HG02759 (cell line): ENCODE measurements around the gene CRTAC1.

Source experiments
- ATAC-seq: cut with Tn5 transposase; IDR thresholded peaks from one replicate; pipeline ENCODE4 v1.9.1; 2021; ENCODE audit warnings: mild to moderate bottlenecking, moderate library complexity; ENCODE audit not compliant: unreplicated experiment

The CRTAC1 gene

DNA sequence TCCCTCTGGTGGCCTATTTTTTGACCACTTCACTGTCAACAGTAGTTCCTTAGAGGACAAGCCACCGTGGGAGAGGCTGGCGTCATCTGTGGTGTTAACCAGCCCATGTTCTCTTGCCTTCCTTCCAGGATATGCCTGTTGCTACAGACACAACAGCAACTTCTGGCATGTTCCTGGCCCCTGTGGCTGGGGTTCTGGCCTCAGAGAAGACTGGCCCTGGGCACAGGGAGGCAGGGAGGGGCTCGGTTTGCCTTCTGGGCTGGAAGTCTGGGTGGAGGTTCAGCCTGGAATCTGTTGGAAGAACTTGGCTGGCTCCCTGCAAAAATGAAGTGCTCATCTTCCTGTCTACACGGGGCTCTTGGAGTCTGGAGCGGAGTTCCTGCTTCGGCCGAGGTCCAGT, 155.0 kb downstream of the CRTAC1 start:
- no peak for ATAC-seq

DNA sequence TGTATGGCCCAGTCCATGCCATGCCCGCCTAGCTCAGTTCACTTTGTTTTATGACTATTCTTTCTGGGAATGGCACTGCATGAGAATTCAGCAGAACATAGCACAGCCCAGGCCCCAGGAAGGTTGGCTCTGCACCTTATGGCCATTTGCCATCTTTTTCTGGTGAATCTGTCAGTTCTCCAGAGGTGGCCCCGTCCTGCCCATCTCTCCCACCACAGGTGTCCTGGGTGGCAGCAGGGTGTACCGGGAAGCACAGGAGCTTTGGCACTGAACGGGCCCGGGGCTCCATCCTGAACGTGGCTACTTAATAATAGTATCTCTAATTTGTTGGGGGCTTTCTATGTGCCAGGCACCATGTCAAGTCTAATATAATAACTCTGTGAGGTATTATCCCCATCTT, 156.1 kb downstream of the CRTAC1 start:
- ATAC-seq = no peak

DNA sequence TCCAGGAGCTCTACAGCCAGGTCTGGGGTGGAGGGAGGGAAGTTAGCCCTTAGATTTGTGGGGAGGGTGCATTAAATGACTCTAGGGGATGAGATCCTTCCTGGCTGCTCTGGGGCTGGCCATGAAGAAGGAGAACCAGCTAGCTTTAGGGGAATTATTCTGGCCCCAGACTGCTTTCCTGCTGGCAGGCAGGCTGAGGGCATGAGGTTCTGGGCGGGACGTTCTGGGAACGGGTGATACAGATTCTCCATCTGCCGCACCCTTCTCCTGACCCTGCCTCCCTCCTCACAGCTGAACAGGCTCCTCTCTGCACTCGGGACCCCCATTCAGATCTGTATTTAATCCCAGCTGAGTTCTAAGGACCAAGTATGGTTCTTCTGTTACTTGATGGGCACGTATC, 156.9 kb downstream of the CRTAC1 start:
- ATAC-seq = no peak

DNA sequence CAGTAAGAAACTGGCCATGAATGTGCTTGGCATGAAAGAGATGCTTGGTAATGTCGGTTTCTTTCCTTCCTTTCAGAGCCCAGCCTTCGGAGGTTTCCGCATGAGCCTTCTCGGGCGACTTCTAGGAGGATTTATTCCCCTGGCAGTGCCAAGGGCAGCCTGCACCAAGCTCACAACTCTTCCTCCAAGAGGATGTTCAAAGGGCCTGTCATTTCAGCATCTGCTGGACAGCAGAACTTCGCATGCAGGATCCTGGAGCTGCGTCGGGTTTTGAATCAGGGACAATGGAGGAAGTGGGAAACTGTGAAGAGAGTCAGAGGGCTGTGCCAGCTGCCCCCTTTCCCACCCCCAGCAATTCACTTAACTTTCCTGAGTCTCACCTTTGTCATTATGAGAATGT, 159.4 kb downstream of the CRTAC1 start:
- no peak for ATAC-seq

DNA sequence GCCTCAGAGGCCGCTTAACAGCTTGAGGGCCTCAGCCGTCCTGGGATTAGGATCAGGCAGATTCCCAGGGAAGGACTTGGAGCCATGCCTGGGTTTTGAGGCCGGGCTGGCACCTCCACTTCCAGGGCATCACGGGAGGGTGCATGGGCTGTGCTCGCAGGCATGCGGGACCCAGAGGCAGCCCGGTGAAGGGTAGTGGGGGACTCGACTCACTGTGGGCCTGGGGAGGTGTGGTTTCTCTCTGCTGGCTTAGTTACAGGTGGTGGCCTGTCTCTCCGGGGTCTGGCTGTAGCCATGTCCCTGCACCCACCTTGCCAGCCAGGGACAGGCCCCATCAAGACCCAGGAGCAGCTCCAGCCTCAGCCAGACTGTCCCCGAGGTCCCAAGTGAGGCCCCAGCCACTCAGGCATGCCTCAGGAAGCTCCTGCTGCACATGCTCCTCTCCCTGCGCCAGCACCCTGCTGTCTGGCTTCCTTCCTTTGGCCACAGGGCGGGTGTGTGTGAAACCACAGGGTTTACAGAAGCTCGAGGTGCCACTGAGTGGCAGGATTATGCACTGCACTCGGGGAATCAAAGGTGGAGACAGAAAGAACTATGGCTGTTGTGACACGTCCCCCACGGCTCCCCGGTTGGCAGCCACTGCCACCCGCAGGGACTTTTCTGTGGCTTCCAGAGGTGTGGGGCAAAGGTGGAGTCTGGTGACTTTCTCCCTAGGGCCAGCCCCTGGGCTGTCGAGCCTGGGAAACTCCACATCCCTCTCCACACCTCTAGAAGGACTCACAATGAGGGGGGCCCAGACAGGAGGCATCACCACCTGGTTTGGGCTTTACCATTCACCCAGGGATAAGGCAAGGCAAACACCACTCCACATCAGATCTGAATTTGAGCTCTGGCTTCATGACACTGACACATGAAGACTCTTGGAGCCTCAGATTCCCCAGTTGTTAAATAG, 161.1 kb downstream of the CRTAC1 start:
- ATAC-seq = peak; percentile 96

DNA sequence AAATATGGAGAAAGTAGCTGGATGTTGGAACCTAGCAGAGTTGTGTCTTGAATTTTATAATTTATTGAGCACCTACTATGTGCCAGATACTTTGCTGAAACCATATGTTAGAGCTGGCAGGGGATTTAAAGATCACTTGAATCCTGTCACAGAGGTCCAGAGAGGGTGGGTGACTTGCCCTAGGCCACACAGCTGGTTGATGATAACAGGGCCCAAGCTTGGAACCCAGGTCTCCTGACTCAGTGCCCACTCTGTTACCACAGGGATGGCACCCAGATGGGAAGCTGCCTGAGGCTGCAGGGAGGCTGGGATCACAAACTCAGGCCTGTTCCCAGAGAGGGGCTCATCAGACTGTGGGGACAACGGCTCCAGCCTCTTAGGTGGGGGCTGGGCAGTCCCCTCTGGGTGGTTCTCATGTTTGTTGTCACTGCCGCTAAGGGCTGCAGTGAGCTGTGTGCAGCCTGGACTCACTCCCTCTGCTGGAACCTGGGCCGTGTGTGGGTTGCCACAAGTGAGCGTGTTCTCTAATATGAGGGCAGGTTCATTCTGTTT, 162.2 kb downstream of the CRTAC1 start:
- ATAC-seq = no peak

DNA sequence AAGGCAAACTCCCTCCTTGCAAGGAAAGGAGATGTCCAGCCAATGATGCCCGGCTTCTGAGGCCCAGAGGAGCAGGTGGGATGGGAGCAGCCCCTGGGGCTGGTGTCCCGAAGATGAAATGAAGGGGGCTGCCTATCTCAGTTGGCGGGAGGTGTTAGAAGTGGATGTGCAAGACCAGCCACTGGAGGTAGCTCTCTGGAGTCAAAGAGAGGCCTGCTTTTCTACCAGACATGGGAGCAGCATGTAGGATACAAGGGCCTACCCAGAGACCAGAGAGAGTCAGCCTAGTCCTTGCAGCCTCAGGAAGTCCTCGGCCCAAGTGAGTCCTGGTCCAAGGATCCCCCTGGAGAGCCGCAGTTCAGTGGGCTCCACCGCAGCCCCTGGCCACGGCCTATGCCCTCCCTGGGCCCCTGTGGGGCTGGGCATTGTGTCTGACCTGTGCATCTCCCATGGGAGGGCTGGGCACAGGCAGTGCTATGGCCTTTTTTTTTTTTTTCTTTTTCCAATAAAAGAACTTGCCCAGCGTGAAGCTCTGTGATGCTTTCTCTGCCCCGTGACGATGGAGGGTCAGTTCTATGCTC, 163.1 kb downstream of the CRTAC1 start:
- no peak for ATAC-seq

DNA sequence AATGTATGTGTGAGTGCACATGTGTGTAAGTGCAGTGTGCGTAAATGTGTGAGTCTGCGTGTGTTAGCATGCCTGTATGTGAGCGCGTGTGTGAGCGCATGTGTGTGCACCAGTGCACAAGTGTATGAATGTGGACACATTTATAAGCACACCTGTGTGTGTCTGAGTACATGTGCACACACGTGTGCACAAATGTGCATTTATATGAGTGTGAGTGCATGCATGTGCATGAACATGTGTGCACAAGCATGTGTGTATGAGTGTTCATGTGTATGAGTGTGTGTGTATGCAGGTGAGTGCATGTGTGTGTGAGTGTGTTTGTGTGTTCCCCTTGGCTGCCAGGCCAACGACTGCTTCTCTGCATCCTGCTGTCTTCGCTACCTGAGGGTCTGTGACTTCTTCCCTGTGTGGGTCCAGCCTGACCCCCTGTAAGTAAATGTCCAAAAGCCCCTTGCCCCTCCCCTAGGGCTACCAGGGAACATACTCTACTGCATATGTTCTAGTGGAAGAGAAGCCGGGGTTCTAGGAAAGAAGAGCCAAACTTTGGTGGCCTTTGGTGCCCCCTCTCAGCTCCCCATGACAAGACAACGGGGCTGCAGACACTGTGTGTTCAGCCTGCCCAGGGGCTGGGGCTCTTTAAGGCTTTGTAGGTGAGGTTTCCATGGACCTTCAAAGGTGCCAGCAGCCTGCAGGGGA, 163.7 kb downstream of the CRTAC1 start:
- ATAC-seq = no peak

DNA sequence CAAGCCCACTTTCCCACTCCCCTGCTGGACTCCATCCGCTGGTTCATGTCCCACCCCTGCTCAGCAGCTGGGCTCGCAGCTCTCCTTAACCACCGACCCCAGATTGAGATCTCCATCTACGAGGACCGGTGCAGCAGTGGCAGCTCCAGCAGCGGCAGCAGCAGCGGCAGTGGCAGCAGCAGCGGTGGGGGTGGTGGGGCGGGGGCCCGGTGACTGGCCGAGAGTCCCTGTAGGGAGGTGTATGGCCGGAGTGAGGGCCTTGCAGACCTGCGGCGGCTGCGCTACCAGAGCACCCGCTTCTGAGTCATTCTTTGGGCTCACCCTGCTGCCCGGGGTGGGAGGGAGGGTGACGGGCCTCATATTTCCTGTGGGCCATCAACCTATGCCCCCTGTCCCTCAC, 164.9 kb downstream of the CRTAC1 start:
- ATAC-seq = no peak

DNA sequence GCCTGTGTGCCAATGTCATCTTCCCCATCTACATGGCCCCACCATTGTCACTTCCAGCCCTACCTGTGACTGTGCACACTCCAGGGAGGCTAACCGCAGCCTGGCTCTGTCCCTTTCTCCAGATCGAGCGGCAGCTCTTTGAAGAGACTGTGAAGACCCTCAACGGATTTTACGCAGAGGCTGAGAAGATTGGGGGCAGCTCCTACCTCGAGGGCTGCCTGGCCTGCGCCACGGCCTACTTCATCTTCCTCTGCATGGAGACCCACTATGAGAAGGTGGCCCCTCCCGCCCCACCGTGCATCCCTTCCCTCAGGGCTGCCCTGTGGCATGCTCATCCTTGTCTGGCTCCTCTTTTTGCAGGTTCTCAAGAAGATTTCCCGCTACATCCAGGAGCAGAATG, 166.6 kb downstream of the CRTAC1 start:
- ATAC-seq = no peak

DNA sequence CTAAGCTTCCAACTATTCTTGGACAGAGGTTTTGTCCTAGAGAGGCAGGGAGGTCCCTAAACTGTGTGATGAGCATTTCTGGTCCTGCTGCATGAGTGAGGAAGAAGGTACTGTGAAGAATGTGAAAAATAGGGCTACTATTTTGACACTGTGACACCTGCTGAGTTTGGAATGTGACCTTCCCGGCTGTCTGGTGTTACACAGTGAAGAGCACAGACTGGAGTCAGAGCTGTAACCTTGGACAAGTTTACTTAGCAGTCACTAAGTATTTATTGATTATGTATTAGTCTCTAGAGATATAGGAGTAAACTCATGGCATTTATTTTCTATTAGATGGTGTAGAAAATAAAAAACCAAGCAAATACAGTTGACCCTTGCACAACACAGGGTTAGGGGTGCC, 168.5 kb downstream of the CRTAC1 start:
- ATAC-seq = no peak

DNA sequence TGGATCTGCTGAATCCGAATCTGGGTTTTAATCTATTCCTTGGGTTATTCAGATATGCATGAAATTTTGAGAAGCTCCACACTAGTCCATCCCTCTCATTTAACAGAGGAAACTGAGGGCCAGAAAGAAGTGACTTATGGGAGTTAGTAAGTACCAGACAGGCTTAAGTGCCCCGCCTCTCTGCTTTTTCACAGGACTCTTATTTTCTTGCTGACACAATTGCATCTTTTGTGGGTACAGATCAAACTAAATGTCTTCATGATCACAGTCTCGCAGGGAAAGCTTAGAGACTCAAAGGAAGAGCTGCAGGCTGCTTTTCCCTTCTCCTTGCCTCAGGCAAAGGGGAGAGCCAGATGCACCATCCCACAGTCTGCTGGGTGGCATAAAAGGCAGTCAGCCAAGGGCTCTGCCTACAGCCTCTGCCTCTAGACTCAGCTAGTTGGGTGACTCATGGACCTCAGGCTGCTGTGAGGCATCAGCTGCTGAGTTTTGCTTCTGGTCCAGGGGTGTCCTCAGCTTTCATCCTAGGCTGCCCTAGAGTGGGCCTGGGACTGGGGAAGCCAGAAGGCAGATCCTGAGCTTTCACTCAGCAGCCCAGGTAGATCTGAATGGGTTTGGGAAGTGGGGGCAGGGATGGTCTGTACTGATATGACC, 169.2 kb downstream of the CRTAC1 start:
- no peak for ATAC-seq

DNA sequence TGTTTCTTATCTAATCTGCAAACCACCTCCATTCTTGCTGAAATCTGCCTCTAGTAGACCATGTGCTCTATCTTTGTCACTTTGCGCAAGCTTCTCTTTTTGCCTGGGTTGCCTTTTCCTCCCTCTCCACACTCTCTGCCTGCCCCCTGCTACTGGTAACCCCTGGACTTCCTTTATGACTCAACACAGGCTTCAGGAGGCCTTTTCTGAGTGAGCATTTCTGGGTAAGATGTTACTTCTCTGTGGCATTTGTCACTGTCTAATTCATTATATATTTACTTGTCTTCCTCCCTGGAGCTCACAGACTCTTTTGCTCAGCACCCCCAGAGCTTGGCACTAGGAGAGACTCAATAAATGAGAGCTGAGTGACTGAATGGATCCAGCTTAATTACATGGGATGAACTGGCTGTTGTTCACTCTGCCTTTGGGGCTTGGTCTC, 172.4 kb downstream of the CRTAC1 start:
- ATAC-seq = no peak

DNA sequence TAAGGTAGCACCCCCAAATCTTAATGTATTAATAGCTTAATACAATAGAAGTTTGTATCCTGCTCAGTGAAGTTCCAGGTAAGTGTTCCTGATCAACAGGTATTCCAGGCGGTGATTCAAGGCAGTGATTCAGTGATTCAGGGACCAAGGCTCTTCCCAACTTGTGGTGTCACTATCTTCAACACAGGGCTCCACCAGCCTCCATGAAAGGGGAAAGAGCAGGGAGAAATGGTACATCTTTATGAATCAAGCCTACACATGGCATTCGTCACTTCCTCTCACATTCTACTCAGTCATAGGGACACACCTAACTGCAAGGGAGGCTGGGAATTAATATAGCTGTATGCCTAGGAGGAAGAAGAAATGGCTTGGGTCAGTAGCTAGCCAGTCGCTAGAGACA, 175.7 kb downstream of the CRTAC1 start:
- ATAC-seq = no peak

DNA sequence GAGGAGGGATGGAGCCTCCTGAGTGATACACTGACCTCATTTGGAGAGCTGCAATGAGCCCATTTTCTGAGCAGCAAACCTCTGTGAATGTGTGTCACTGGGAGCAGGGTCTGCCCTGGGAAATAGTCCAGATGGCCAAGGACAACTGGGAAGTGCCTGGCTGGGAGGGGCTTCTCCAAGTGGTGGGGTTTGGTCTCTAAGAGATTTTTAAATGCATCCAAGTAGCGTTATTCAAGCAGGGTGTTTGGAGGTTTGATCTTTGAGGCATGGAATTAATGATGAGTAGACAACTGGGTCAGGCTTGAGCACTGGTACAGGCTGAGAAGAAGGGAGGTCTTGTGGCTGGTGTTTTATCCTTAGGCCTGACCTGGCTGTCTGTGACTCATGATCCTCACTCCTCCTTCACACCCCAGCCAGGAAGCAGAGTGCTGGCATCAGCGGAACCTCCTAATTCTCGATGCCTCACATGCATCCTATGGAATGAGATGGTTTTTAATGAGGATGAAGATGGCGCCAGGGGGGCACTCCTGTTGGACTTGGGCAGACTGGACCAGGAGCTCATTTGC, 177.5 kb downstream of the CRTAC1 start:
- ATAC-seq = no peak

DNA sequence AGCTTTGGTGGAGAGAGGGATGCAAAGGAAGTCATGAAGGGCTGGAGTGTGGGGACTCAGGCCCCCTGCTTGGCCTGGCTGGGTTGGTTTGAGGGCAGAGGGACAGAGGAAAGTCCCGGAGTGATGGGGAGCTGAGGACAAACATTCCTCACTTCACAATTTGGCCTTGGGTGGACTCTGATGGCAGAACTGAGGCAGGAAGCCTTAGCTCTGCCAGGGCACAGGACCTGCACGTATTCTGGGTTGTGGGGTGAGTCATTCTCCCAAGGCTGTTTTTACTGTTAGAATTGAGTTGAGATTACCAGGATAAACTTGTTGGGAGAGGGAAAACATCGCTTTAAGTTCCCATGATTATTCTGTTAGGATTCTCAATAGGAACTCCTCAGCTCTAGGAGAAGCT, 178.1 kb downstream of the CRTAC1 start:
- no peak for ATAC-seq

DNA sequence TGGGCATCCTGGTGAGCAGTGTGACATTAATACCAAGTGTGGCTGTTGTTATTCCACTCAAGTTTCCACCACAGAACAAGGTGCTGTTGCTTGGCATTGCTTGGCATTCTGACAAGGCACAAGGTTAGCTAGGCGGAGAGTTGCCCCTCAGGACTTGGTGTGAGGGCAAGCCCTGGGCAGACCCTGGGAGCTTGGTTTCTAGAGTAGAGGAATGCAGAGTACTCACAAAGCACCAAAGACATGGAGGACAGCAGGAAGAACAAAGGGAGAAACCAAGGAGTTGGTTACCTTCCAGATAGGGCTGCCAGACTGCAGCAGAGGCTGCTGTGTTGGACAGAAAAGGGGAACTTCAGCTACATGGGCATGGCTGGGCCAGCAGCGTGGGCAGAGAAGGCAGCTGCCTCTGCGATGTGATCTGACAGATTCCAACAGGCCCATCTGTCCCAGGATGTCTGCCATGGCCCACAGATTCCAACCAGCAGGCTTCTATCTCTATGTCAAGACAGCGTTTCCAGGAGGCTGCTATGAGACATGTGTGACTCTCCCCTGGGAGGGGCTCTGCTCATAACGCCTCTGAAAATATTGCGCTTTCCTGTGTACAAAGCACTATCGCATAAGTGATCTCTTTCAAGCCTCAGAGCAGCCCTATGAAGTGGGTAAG, 178.9 kb downstream of the CRTAC1 start:
- no peak for ATAC-seq

DNA sequence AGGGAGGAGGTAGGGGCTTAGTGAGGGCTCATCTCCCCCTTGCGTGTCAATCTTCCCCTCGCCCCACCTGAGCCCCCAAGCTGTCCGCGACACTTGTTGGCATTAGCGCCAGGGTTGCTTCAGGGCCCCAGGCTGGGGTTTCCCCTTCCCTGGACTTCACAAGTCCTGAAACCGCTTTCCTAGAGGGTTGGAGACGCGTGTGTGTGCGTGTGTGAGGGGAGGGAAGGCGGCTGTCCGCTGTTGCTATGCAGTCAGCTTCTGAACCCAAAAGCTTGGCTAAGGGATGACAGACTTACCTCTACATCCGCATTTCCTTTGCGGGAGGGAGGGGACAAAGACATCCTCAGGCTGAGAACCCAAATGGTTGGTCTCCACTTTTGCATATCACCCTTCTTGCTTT, 180.0 kb downstream of the CRTAC1 start:
- no peak for ATAC-seq

DNA sequence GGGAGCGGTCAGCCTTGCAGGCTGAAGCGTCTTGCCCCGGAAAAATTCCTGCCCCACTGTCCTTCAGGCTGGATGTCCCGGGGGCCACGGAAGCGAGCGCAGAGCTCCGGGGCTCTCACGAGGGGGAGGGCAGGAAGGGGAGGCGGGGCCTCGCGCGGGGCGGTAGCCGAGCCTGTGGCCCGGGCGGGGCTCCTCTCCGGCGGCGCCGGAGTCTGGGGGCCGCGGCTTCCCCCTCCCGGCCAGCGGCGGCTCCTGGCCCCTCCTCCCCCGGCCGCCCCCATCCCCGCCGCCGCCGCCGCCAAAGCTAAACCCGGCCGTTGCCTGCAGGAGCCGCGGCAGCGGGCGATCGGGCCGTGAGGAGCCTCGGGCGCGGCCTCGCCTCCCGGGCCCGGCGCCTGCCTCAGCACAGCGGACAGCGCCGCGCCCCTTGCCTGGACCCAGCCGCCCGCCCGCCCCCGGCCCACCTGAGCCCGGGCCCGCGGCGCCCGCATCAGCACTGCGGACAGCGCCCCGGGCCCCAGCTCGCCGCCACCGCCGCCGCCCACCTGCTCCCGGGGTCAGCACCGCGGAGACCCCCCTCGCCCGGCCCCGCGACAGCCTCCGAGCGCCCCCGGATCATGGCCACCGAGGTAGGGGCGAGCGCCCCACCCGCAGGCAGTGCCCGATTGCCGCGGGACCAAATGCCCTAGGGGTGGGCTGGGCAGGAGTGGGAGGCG, 180.6 kb downstream of the CRTAC1 start, which contains the start of gene GOLGA7B:
GOLGA7B (plus strand) TSS at position 157 of the 716 bp plus-strand sequence; CDS start at position 618, 461 bp downstream.
- ATAC-seq = peak; percentile 83
